Osteoblast (primary cell): Measurements from ENCODE around the gene FAM193A. TPM values are rescaled to one million over a fixed set of nuclear protein-coding genes. Genes with fewer than 3 reads are reported as not detected.
A peak's percentile ranks its signal among the peaks of the same experiment; 100 is the strongest.

Experiments
- DNase-seq: peaks from one replicate; pipeline ENCODE4 v3.0.0; 2011; ENCODE audit warnings: low spot score, mixed read lengths; ENCODE audit not compliant: insufficient read length; ENCODE audit errors: missing footprints
- H2AFZ ChIP-seq: 2 replicates; pipeline ENCODE4 v1.6.0; 2011; ENCODE audit warnings: mild to moderate bottlenecking, low read length
- H3K27ac ChIP-seq: 2 replicates; pipeline ENCODE4 v1.5.1; 2011; ENCODE audit warnings: mild to moderate bottlenecking, low read depth, low read length, moderate library complexity
- H3K27me3 ChIP-seq: 2 replicates; pipeline ENCODE4 v1.6.0; 2012; ENCODE audit warnings: mild to moderate bottlenecking, control low read depth, inconsistent platforms, low read length, moderate library complexity; ENCODE audit not compliant: insufficient read depth
- H3K36me3 ChIP-seq: 2 replicates; pipeline ENCODE4 v1.5.1; 2011; ENCODE audit warnings: mild to moderate bottlenecking, low read length, control low read depth, moderate library complexity; ENCODE audit not compliant: insufficient read depth
- H3K4me1 ChIP-seq: 2 replicates; pipeline ENCODE4 v1.5.1; 2011; ENCODE audit warnings: mild to moderate bottlenecking, low read length, control low read depth, moderate library complexity; ENCODE audit not compliant: insufficient read depth
- H3K4me2 ChIP-seq: 2 replicates; pipeline ENCODE4 v1.6.0; 2011; ENCODE audit warnings: mild to moderate bottlenecking, low read length; ENCODE audit not compliant: insufficient read depth
- H3K4me3 ChIP-seq: fragments of 200-600 bp; sonication (generic); 3 replicates; pipeline ENCODE4 v1.5.1; 2012; ENCODE audit warnings: mild to moderate bottlenecking, low read length, inconsistent platforms; ENCODE audit not compliant: insufficient read depth
- H3K79me2 ChIP-seq: 2 replicates; pipeline ENCODE4 v1.6.0; 2012; ENCODE audit warnings: mild to moderate bottlenecking, low read length, control low read depth, inconsistent platforms; ENCODE audit not compliant: insufficient read depth
- H3K9me3 ChIP-seq: 2 replicates; pipeline ENCODE4 v1.5.1; 2011; ENCODE audit warnings: low read depth, low read length, control low read depth
- H4K20me1 ChIP-seq: 2 replicates; pipeline ENCODE4 v1.6.0; 2012; ENCODE audit warnings: mild to moderate bottlenecking, low read length, control low read depth; ENCODE audit not compliant: insufficient read depth
- total RNA-seq: library from RNA; depleted of rRNA; stranded (reverse); fragments of >200 nt; gene quantifications from 2 replicates; pipeline ENCODE4 v1.2.3, GENCODE V29; 2012
- TF ChIP-seq, protein P1 (sequence below): IDR thresholded peaks from 2 replicates; pipeline ENCODE4 v1.5.1; 2011; ENCODE audit warnings: mild to moderate bottlenecking, low read depth, low read length, moderate library complexity; ENCODE audit errors: extremely low read depth

Gene FAM193A
- total RNA-seq, result 22.4 and 23.2 TPM in 2 replicates

GRCh38 chr4:2536193-2537010, at the start of gene FAM193A:
FAM193A (plus strand) TSS chr4:2536647; CDS start chr4:2536916, 269 bp downstream.
- H3K27me3 ChIP-seq, result no peaks in the 10 kb centered on the region

DNA sequence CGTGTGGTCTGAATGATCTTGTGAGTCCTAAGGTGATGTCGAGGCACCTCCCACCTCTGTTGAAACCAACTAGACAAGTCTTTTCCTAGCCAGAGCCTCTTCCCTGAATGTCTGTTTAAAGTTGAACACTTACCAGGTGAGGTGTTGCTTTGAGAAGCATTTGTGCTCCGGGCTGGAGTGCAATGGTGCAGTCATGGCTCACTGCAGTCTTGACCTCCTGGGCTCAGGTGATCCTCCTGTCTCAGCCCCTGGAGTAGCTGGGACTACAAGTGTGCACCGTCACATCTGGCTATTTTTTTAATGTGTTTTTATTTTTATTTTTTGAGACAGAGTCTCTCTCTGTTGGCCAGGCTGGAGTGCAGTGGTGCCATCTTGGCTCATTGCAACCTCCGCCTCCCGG, 49.5 kb upstream of the FAM193A start:
- Histone ChIP-seq H3K4me3 (no peak overlapping the region), H3K79me2 (peaks cover 98% of the 10 kb centered on the region), H3K27ac (no peak overlapping the region), H3K36me3 (peaks cover 17% of the 10 kb centered on the region), H3K9me3 (no peaks in the 10 kb centered on the region), H2AFZ (no peak overlapping the region), H3K4me2 (no peak overlapping the region), H3K4me1 (peaks cover 18% of the 10 kb centered on the region), H3K27me3 (no peaks in the 10 kb centered on the region), H4K20me1 (peaks cover 79% of the 10 kb centered on the region)
- DNase-seq, result peak; percentile 55
- TF ChIP-seq, protein P1, sequence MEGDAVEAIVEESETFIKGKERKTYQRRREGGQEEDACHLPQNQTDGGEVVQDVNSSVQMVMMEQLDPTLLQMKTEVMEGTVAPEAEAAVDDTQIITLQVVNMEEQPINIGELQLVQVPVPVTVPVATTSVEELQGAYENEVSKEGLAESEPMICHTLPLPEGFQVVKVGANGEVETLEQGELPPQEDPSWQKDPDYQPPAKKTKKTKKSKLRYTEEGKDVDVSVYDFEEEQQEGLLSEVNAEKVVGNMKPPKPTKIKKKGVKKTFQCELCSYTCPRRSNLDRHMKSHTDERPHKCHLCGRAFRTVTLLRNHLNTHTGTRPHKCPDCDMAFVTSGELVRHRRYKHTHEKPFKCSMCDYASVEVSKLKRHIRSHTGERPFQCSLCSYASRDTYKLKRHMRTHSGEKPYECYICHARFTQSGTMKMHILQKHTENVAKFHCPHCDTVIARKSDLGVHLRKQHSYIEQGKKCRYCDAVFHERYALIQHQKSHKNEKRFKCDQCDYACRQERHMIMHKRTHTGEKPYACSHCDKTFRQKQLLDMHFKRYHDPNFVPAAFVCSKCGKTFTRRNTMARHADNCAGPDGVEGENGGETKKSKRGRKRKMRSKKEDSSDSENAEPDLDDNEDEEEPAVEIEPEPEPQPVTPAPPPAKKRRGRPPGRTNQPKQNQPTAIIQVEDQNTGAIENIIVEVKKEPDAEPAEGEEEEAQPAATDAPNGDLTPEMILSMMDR, result no peak

More at GRCh38 chr4:2536193-2537010, at the start of gene FAM193A:
- DNase-seq, result peak; percentile 100
- peaks cover 11% of the 10 kb centered on the region for H3K4me1 ChIP-seq
- H2AFZ ChIP-seq, result peak within 1 kb of the TSS; percentile 88
- H3K79me2 ChIP-seq, result peaks cover 44% of the 10 kb centered on the region
- TF ChIP-seq, protein P1, result no peak
- H4K20me1 ChIP-seq, result peaks cover 32% of the 10 kb centered on the region
- H3K4me3 ChIP-seq, result peak within 1 kb of the TSS; percentile 89
- no peaks in the 10 kb centered on the region for H3K9me3 ChIP-seq
- peaks cover 9% of the 10 kb centered on the region for H3K36me3 ChIP-seq
- H3K4me2 ChIP-seq, result peak within 1 kb of the TSS; percentile 98
- H3K27ac ChIP-seq, result peak within 1 kb of the TSS; percentile 86

DNA sequence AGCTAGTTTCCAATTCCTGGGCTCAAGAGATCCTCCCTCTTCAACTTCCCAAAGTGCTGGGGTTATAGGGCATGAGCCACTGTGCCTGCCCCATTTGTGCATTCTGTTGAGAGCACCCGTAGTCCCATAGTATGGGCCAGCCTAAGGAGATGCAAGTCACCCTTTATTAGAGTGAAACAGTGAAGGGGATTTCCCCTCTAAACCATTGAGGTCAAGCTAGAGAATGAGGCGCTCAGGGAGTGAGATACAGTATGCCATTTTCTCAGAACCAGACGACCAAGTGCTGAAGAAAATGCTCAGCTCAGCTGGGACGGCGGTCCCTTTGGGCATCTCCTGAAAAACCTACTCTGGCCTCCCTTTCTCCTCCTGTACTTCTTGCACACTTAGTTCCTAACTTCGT, 48.8 kb upstream of the FAM193A start:
- no peaks in the 10 kb centered on the region for H3K9me3 ChIP-seq
- no peaks in the 10 kb centered on the region for H3K27me3 ChIP-seq
- H3K4me3 ChIP-seq, result no peak overlapping the region
- no peak overlapping the region for H3K27ac ChIP-seq
- TF ChIP-seq, protein P1, result no peak
- peaks cover 78% of the 10 kb centered on the region for H4K20me1 ChIP-seq
- DNase-seq, result no peak
- no peak overlapping the region for H2AFZ ChIP-seq
- H3K79me2 ChIP-seq, result peaks cover 98% of the 10 kb centered on the region
- H3K4me1 ChIP-seq, result peaks cover 17% of the 10 kb centered on the region
- no peak overlapping the region for H3K4me2 ChIP-seq
- H3K36me3 ChIP-seq, result peaks cover 23% of the 10 kb centered on the region

GRCh38 chr4:2489081-2489805, 47.2 kb upstream of the FAM193A start:
- Histone ChIP-seq H4K20me1 (peaks cover 73% of the 10 kb centered on the region), H3K4me1 (peaks cover 12% of the 10 kb centered on the region), H2AFZ (no peak overlapping the region), H3K27ac (no peak overlapping the region), H3K27me3 (no peaks in the 10 kb centered on the region), H3K4me2 (no peak overlapping the region), H3K4me3 (no peak overlapping the region), H3K79me2 (peaks cover 97% of the 10 kb centered on the region), H3K36me3 (peaks cover 31% of the 10 kb centered on the region), H3K9me3 (no peaks in the 10 kb centered on the region)
- peak; percentile 48 for DNase-seq
- TF ChIP-seq, protein P1, result no peak
